HEK293 (cell line): ENCODE measurements around the gene APOLD1.

Experiments
- ATF2 ChIP-seq: fragments of 450-650 bp; formaldehyde crosslinking; IDR thresholded peaks from 2 replicates; pipeline ENCODE4 v1.5.1; 2016; ENCODE audit warnings: missing biosample characterization, missing genetic modification characterization, low read depth
- CTCF ChIP-seq: fragments of 450-650 bp; formaldehyde crosslinking; IDR thresholded peaks from 2 replicates; pipeline ENCODE4 v1.5.1; 2016; ENCODE audit warnings: missing biosample characterization, missing genetic modification characterization

- TF ChIP-seq CTCF (tag by site-specific recombination) (no peak), ATF2 (tag by site-specific recombination) (no peak)
These were observed 36.5 kb downstream of the APOLD1 start for GRCh38 chr12:12821975-12822374.
